GM18499 (cell line): ENCODE data around the gene SLC5A1.
"Not testable (repeated sequence)": the region's sequence is repeated elsewhere in the genome, so short reads cannot be mapped to it uniquely, and the experiment has no call there.

Source experiments
- ATAC-seq: cut with Tn5 transposase; IDR thresholded peaks from one replicate; pipeline ENCODE4 v1.9.1; 2021; ENCODE audit warnings: moderate number of reproducible peaks; ENCODE audit not compliant: insufficient read depth, unreplicated experiment

SLC5A1 gene

GRCh38 chr22:32083000-32083399 lies 39.9 kb downstream of the SLC5A1 start:
- no peak for ATAC-seq

GRCh38 chr22:32083814-32084213 lies 40.8 kb downstream of the SLC5A1 start:
- no peak for ATAC-seq

GRCh38 chr22:32088084-32088483 lies 45.0 kb downstream of the SLC5A1 start:
- ATAC-seq: no peak

GRCh38 chr22:32097018-32097417 lies 54.0 kb downstream of the SLC5A1 start:
- ATAC-seq: no peak

- no peak for ATAC-seq
Measured at GRCh38 chr22:32097881-32098499, 54.9 kb downstream of the SLC5A1 start.

- ATAC-seq: no peak
Measured at GRCh38 chr22:32100711-32101110, 57.6 kb downstream of the SLC5A1 start.

- no peak for ATAC-seq
Measured at GRCh38 chr22:32103658-32104315, 60.7 kb downstream of the SLC5A1 start.

- ATAC-seq: no peak
Measured at GRCh38 chr22:32106930-32107329, 63.9 kb downstream of the SLC5A1 start.

GRCh38 chr22:32112380-32112779 lies 69.3 kb downstream of the SLC5A1 start:
- no peak for ATAC-seq

- ATAC-seq: no peak
Measured at GRCh38 chr22:32119568-32120235, 76.6 kb downstream of the SLC5A1 start.

GRCh38 chr22:32120603-32121002 lies 77.5 kb downstream of the SLC5A1 start:
- ATAC-seq: no peak

GRCh38 chr22:32122899-32123298 lies 79.8 kb downstream of the SLC5A1 start:
- no peak for ATAC-seq

- ATAC-seq: no peak
Measured at GRCh38 chr22:32123657-32124056, 80.6 kb downstream of the SLC5A1 start.

- no peak for ATAC-seq
Measured at GRCh38 chr22:32127904-32128303, 84.8 kb downstream of the SLC5A1 start.

GRCh38 chr22:32130464-32130863 lies 87.4 kb downstream of the SLC5A1 start:
- ATAC-seq: no peak

GRCh38 chr22:32132126-32132525 lies 89.1 kb downstream of the SLC5A1 start:
- no peak for ATAC-seq

- no peak for ATAC-seq
Measured at GRCh38 chr22:32132783-32133182, 89.7 kb downstream of the SLC5A1 start.

- not testable (repeated sequence) for ATAC-seq
Measured at GRCh38 chr22:32134796-32135195, 91.7 kb downstream of the SLC5A1 start.

GRCh38 chr22:32135958-32136357 lies 92.9 kb downstream of the SLC5A1 start:
- not testable (repeated sequence) for ATAC-seq

- not testable (repeated sequence) for ATAC-seq
Measured at GRCh38 chr22:32136881-32137280, 93.8 kb downstream of the SLC5A1 start.

GRCh38 chr22:32137731-32138324 lies 94.8 kb downstream of the SLC5A1 start:
- ATAC-seq: not testable (repeated sequence)
